ENCODE results near the gene SOWAHB. TPM values are rescaled to one million over a fixed set of nuclear protein-coding genes. Genes with fewer than 3 reads are reported as not detected.

SOWAHB gene
- total RNA-seq, 1 donor from 2014 or later = 0.75 TPM

DNA sequence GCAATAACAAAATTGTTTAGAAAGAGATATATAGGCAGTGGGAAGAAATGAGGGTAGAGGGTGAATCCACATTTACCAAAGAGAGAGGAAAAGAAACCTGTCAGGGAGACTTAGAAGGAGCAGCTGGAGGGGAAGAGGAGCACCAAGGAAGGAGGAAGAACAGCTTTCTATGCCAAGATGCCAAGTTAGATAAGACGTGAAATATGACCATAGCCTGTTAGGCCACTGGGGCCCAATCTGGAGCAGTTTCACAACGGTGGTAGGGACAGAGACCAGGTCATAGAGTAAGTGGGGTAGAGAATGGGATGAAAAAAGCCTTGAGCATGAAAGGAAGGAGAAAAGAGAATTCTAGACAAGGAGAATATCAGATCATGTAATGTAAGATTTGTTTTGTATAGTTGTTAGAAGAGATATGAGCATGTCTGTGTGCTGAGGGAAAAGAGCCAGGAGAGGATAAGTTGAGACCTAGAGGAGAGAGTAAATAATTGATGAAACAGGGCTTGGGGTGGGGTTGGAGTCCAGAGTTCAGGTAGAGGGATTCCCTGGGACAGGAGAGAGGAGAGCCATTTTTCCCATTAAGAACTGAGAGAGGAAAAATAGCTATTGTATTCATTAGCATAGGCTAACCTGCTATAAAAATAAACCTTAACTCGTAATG, 4.4 kb upstream of the SOWAHB start:
- TF ChIP-seq, protein P1, sequence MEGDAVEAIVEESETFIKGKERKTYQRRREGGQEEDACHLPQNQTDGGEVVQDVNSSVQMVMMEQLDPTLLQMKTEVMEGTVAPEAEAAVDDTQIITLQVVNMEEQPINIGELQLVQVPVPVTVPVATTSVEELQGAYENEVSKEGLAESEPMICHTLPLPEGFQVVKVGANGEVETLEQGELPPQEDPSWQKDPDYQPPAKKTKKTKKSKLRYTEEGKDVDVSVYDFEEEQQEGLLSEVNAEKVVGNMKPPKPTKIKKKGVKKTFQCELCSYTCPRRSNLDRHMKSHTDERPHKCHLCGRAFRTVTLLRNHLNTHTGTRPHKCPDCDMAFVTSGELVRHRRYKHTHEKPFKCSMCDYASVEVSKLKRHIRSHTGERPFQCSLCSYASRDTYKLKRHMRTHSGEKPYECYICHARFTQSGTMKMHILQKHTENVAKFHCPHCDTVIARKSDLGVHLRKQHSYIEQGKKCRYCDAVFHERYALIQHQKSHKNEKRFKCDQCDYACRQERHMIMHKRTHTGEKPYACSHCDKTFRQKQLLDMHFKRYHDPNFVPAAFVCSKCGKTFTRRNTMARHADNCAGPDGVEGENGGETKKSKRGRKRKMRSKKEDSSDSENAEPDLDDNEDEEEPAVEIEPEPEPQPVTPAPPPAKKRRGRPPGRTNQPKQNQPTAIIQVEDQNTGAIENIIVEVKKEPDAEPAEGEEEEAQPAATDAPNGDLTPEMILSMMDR (IDR thresholded peaks at IDR 0.05) = no peak
- H3K9me3 Mint-ChIP-seq (ENCODE audit: unreplicated experiment) = peaks cover 4% of the 10 kb centered on the region
- H3K27me3 Mint-ChIP-seq (ENCODE audit: unreplicated experiment) = peaks cover 9% of the 10 kb centered on the region
- H3K27ac Mint-ChIP-seq (ENCODE audit: unreplicated experiment) = no peak overlapping the region
- DNase-seq (ENCODE audit: extremely low spot score, unreplicated experiment) = no peak
- H3K36me3 Mint-ChIP-seq (ENCODE audit: unreplicated experiment) = no peaks in the 10 kb centered on the region
- no peak overlapping the region for H3K4me3 Mint-ChIP-seq (ENCODE audit: unreplicated experiment)
- H3K4me1 Mint-ChIP-seq (ENCODE audit: unreplicated experiment) = peaks cover 23% of the 10 kb centered on the region

DNA sequence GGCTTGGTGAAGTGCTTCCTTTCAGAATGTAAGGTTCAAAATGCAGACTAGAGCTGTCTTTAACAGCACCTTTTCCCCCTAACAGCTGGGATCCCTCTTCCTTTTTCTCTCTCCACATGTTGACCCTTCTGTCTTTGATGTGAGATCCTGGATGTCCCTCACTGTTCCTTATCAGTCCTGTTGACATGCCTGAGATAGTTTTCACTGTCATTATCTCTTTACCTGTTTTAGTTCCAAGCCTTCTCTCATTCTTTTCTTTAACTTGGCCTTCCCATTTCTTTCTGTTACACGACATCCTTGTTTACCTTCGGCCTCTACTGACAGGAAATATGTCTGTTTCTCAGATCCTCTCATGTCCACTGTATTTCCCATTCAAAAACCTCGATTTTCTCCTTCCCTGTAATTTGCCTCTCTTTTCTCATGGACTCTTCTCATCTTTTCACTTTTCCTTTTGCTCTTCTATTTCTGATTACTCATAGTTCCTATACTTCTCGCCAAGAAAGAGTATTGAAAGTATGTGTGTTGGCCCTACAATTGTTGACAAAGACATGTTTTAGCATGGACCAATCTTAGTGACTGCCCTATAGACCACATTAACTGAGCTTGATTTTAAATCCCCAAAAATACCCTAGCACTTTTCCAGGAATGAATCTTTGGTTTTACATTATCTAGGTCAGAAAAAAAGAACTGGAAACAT, 1.2 kb upstream of the SOWAHB start:
- H3K27me3 Mint-ChIP-seq (ENCODE audit: unreplicated experiment) = peaks cover 11% of the 10 kb centered on the region
- H3K4me3 Mint-ChIP-seq (ENCODE audit: unreplicated experiment) = peak overlapping the region; percentile 7
- peaks cover 12% of the 10 kb centered on the region for H3K4me1 Mint-ChIP-seq (ENCODE audit: unreplicated experiment)
- DNase-seq (ENCODE audit: extremely low spot score, unreplicated experiment) = no peak
- no peaks in the 10 kb centered on the region for H3K9me3 Mint-ChIP-seq (ENCODE audit: unreplicated experiment)
- TF ChIP-seq, protein P1 (IDR thresholded peaks at IDR 0.05) = no peak
- no peak overlapping the region for H3K27ac Mint-ChIP-seq (ENCODE audit: unreplicated experiment)
- no peaks in the 10 kb centered on the region for H3K36me3 Mint-ChIP-seq (ENCODE audit: unreplicated experiment)

DNA sequence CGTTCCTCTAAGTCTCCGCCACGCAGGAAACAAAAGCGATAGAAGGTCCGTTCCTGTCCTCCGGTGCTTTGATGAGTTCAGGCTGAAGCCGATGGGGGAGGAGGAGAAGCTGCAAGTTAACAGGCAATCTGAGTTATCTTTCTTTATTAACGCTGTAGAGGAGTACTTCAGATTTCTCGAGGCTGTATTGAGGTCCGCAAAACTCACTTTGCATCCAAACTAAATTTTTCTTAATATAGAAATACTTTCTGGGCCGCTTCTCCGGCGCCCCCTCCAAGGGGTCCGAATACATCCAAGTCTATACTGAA, 395 bp upstream of the SOWAHB start:
- TF ChIP-seq, protein P1 (IDR thresholded peaks at IDR 0.05) = no peak
- no peaks in the 10 kb centered on the region for H3K9me3 Mint-ChIP-seq (ENCODE audit: unreplicated experiment)
- no peak for DNase-seq (ENCODE audit: extremely low spot score, unreplicated experiment)
- H3K4me3 Mint-ChIP-seq (ENCODE audit: unreplicated experiment) = peak overlapping the region; percentile 50
- no peaks in the 10 kb centered on the region for H3K36me3 Mint-ChIP-seq (ENCODE audit: unreplicated experiment)
- peaks cover 11% of the 10 kb centered on the region for H3K27me3 Mint-ChIP-seq (ENCODE audit: unreplicated experiment)
- H3K27ac Mint-ChIP-seq (ENCODE audit: unreplicated experiment) = no peak overlapping the region
- H3K4me1 Mint-ChIP-seq (ENCODE audit: unreplicated experiment) = peaks cover 12% of the 10 kb centered on the region

DNA sequence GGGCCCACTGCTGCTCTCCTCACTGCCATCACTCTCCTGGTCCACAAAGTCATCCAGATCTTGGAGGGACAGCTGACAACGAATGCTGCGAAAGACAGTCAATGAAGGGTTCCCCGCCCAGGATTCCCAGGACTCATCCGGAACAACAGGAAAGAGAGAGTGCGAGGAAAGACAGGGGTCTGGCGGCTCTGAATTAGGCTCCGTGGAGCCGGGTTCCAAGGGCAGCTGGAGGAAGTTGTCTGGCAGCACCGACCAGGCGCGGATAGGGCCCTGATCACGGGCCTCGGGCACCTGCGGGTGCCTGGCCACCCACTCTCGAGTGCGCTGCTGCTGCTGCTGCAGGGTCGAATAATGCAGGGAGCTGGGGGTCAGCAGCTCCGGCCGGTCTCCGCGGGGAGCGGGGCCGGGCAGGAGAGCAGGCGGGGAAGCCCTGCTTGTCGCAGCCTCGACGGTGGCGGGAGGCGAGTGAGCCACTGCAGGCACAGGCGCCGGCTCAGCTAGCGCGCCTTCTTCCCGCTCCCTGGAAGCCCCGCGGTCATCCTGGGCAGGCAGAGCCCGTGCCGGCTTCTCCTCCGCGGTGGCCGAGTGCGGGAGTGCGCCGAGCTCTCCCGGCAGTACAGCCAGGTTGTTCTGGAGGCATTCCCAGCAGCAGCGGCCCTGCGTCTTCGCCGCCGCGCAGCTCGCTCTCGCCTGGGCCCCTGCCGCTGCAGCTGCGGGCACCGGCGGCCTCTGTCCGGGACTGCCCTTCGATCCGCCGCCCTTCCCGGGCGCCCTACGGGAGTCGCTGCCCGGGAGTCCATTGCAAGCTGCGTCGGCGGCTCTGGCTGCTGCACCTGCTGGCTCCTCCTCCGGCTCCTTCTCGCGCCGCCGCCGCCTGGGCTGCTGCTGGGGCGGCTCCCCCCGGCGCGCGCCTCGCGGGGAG, 1.1 kb downstream of the SOWAHB start:
- peaks cover 12% of the 10 kb centered on the region for H3K4me1 Mint-ChIP-seq (ENCODE audit: unreplicated experiment)
- peak overlapping the region; percentile 41 for H3K4me3 Mint-ChIP-seq (ENCODE audit: unreplicated experiment)
- H3K27ac Mint-ChIP-seq (ENCODE audit: unreplicated experiment) = no peak overlapping the region
- H3K27me3 Mint-ChIP-seq (ENCODE audit: unreplicated experiment) = peaks cover 11% of the 10 kb centered on the region
- DNase-seq (ENCODE audit: extremely low spot score, unreplicated experiment) = no peak
- TF ChIP-seq, protein P1 (IDR thresholded peaks at IDR 0.05) = no peak
- H3K9me3 Mint-ChIP-seq (ENCODE audit: unreplicated experiment) = no peaks in the 10 kb centered on the region
- H3K36me3 Mint-ChIP-seq (ENCODE audit: unreplicated experiment) = no peaks in the 10 kb centered on the region

DNA sequence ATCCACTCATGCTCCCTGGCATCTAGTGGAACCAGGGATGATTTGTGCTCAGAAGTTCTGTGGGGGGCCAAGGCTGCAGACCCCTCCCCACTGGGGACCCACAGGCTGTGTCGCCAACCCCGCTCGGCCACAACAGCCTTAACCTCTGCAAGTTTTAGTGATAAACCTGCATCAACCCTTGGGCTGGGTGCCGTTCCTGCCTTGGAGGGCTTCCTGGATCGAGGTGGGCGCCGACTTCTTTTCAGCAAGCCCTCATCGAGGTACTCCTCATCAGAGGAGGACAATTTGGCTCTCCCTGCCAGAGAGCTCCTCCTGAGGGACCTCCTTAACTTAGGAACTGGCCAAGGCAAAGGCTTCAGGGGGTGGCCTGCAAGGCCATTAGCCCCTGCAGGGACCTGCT, 1.9 kb downstream of the SOWAHB start:
- no peaks in the 10 kb centered on the region for H3K36me3 Mint-ChIP-seq (ENCODE audit: unreplicated experiment)
- H3K9me3 Mint-ChIP-seq (ENCODE audit: unreplicated experiment) = no peaks in the 10 kb centered on the region
- no peak overlapping the region for H3K27ac Mint-ChIP-seq (ENCODE audit: unreplicated experiment)
- DNase-seq (ENCODE audit: extremely low spot score, unreplicated experiment) = no peak
- peaks cover 12% of the 10 kb centered on the region for H3K4me1 Mint-ChIP-seq (ENCODE audit: unreplicated experiment)
- H3K4me3 Mint-ChIP-seq (ENCODE audit: unreplicated experiment) = no peak overlapping the region
- TF ChIP-seq, protein P1 (IDR thresholded peaks at IDR 0.05) = no peak
- H3K27me3 Mint-ChIP-seq (ENCODE audit: unreplicated experiment) = peaks cover 11% of the 10 kb centered on the region
